Vagina (tissue), 2 donors: ENCODE data around the gene FIGN.

ENCODE experiments used
- POLR2A ChIP-seq, 2 donors: fragments of 450-650 bp; IDR thresholded peaks; one replicate each; pipeline ENCODE4 v1.6.1; 2017; ENCODE audit warnings: antibody characterized with exemption in 2 of 2, mild to moderate bottlenecking in 2 of 2, moderate library complexity in 2 of 2
- POLR2AphosphoS5 ChIP-seq, 2 donors: sonication (generic); formaldehyde crosslinking; IDR thresholded peaks; one replicate each; pipeline ENCODE4 v1.9.0; 2017; ENCODE audit warnings: antibody characterized with exemption in 2 of 2, mild to moderate bottlenecking in 2 of 2, low read depth in 1 of 2; ENCODE audit not compliant: insufficient read depth in 1 of 2
- TF ChIP-seq, protein P1 (sequence below), 3 experiments: fragments of 450-650 bp in 2 of 3; fragments of 200-600 bp in 1 of 3; sonication (generic) in 1 of 3; IDR thresholded peaks; one replicate each; pipeline ENCODE4 v1.5.1; 2017 to 2019; ENCODE audit warnings: antibody characterized with exemption in 3 of 3, mild to moderate bottlenecking in 2 of 3, moderate library complexity in 2 of 3

DNA sequence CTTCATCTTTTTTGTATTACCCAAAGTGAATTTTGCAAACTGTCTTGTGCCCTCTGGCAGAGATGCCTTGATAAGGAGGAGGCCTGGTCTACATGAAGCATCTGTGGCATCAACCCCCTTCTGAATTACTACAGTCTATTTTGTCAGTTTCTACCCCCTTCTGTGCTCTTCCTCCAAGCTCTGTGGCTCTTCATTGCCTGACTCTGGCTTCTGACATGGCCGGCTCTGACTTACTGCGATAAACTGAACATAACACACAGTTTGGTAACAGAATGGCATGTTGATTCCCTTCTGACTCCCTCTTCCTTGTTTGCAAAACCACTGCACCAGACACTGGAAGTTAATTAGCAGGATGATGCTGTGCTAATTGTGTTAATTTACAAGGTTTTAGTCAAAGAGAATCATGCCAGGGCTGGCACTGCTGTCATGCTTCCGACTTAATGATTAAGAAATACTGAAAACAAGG lies 122.5 kb downstream of the FIGN start:
- TF ChIP-seq, protein P1, sequence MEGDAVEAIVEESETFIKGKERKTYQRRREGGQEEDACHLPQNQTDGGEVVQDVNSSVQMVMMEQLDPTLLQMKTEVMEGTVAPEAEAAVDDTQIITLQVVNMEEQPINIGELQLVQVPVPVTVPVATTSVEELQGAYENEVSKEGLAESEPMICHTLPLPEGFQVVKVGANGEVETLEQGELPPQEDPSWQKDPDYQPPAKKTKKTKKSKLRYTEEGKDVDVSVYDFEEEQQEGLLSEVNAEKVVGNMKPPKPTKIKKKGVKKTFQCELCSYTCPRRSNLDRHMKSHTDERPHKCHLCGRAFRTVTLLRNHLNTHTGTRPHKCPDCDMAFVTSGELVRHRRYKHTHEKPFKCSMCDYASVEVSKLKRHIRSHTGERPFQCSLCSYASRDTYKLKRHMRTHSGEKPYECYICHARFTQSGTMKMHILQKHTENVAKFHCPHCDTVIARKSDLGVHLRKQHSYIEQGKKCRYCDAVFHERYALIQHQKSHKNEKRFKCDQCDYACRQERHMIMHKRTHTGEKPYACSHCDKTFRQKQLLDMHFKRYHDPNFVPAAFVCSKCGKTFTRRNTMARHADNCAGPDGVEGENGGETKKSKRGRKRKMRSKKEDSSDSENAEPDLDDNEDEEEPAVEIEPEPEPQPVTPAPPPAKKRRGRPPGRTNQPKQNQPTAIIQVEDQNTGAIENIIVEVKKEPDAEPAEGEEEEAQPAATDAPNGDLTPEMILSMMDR (IDR thresholded peaks at IDR 0.05) = no peak
- TF ChIP-seq POLR2A (IDR thresholded peaks at IDR 0.05) (no peak), POLR2AphosphoS5 (IDR thresholded peaks at IDR 0.05; ENCODE audit: insufficient read depth in 1 of 2, low read depth in 1 of 2) (no peak)
